Measurements from ENCODE around the gene ATP8A2. TPM values are rescaled to one million over a fixed set of nuclear protein-coding genes. Genes with fewer than 3 reads are reported as not detected.

The ATP8A2 gene
- polyA plus RNA-seq, 3 donors: 4.8 to 6.4 (median 5.8) TPM

DNA sequence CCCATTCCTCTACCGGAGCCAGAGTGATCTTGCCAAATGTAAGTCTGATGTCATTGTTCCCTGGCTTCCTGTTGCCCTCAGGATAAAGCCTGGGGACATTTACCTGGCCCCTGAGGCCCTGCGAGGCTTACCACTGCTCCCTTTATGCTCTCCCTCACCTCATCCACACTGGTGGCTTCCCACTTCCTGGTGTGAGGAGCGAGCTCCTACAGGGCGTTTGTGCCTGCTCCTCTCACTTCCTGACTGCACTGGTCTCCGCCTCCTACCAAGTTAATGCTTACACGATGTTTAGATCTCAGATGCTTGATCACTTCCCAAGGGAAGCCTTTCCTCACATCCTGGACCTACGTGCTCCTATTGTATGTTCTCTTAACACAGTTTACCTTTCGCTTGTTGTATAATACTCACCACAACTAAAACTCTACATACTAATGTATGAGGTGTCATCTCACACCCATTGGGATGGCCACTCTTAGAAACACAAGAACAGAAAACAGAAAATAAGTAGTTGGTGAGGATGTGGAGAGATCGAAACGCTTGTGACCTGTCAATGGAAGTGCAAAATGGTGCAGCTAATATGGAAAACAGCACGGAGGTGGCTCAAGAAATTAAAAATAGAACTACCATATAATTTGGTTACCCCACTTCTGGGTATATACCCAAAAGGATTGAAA is 502.4 kb downstream of the ATP8A2 start:
- no peak for DNase-seq (ENCODE audit: extremely low read depth in 1 of 11, low read depth in 9 of 11, low spot score in 4 of 11)

DNA sequence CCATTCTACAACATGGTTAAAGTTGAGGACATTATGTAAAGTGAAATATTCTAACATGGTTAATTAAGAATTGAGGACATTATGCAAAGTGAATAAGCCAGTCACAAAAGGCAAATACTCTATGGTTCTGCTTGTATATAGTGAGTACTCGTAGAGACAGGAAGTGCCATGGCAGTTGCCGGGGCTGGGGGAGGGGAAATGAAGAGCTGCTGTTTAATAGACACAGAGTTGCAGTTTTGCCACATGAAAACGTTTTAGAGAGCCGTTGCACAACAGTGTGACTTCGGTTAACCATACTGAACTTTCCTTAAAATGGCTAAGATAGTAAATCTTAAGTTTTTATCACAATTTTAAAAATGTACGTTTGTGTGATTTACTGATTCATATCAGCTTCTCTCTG is 503.1 kb downstream of the ATP8A2 start:
- DNase-seq (ENCODE audit: extremely low read depth in 1 of 11, low read depth in 9 of 11, low spot score in 4 of 11): no peak

- no peak for DNase-seq (ENCODE audit: extremely low read depth in 1 of 11, low read depth in 9 of 11, low spot score in 4 of 11)
These were observed 504.5 kb downstream of the ATP8A2 start for GRCh38 chr13:25876247-25876646.

DNA sequence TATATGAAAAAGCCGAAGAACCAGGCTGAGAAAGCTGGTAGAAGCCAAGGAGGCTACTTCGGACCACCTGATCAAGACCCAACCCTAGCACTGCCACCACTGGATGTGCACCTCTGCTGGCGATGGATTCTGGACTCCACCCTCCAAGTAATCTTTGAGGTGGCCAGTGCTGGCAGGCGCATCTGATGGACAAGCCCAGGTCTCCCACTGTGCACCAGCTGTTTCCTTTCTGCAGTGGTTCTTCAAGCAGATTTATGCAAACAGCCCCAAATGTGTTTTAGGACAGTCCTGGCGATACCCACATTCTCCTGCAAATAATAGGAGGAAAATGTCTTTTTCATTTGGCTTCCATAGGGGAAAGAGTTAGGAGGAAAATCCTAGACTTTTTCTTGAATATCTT is 507.7 kb downstream of the ATP8A2 start:
- no peak for DNase-seq (ENCODE audit: extremely low read depth in 1 of 11, low read depth in 9 of 11, low spot score in 4 of 11)

- DNase-seq (ENCODE audit: extremely low read depth in 1 of 11, low read depth in 9 of 11, low spot score in 4 of 11): no peak
These were observed 509.6 kb downstream of the ATP8A2 start for GRCh38 chr13:25881136-25881926.

GRCh38 chr13:25881971-25882451 is 510.2 kb downstream of the ATP8A2 start:
- peak in 8 of 11 donors; percentile 46 to 85 (median 74) for DNase-seq (ENCODE audit: extremely low read depth in 1 of 11, low read depth in 9 of 11, low spot score in 4 of 11)

- DNase-seq (ENCODE audit: extremely low read depth in 1 of 11, low read depth in 9 of 11, low spot score in 4 of 11): no peak
These were observed 510.9 kb downstream of the ATP8A2 start for GRCh38 chr13:25882466-25883357.

GRCh38 chr13:25885418-25885817 is 513.6 kb downstream of the ATP8A2 start:
- no peak for DNase-seq (ENCODE audit: extremely low read depth in 1 of 11, low read depth in 9 of 11, low spot score in 4 of 11)

GRCh38 chr13:25886438-25887214 is 514.9 kb downstream of the ATP8A2 start:
- DNase-seq (ENCODE audit: extremely low read depth in 1 of 11, low read depth in 9 of 11, low spot score in 4 of 11): no peak

- DNase-seq (ENCODE audit: extremely low read depth in 1 of 11, low read depth in 9 of 11, low spot score in 4 of 11): no peak
These were observed 516.3 kb downstream of the ATP8A2 start for GRCh38 chr13:25887962-25888655.

DNA sequence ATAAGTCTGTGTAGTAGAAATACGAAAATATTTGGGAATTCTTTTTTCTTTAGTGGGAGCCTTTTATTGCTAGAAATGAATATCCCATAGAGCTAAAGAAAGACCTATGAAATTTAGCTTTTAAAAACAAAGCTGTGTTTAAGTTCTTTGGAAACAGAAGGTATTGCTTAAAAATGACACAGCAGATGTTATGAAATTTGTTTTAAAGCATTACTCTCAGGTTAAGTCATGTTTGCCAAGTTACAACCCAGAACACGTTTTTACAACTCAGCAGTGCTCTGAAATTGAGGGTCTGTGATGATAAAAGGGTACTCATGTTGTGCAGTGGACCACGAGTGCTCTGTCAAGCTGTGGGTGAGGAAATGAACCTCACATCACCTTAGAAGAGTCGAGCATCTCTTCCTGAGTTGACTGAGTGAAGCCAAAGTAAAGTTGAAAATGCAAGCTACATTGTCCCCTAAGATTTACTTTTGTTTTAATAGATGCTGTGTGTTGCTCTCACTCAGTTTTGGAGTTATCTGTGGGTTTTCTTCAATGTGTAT is 519.0 kb downstream of the ATP8A2 start:
- DNase-seq (ENCODE audit: extremely low read depth in 1 of 11, low read depth in 9 of 11, low spot score in 4 of 11): no peak

DNA sequence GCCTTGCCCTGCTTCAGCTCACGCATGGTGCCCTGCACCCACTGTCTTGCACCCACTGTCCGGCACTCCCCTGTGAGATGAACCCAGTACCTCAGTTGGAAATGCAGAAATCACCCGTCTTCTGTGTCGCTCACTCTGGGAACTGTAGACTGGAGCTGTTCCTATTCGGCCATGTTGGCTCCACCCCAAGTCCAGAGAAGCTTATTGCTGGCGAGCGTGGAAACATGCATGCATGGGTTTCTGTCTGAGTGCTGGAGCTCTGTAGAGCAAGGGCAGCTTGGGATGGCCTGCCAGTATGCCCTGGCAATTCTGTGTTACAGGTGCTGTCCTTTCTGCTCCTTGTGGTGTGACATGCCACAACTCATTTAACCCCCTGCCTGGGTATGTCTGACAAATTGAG is 527.2 kb downstream of the ATP8A2 start:
- no peak for DNase-seq (ENCODE audit: extremely low read depth in 1 of 11, low read depth in 9 of 11, low spot score in 4 of 11)

DNA sequence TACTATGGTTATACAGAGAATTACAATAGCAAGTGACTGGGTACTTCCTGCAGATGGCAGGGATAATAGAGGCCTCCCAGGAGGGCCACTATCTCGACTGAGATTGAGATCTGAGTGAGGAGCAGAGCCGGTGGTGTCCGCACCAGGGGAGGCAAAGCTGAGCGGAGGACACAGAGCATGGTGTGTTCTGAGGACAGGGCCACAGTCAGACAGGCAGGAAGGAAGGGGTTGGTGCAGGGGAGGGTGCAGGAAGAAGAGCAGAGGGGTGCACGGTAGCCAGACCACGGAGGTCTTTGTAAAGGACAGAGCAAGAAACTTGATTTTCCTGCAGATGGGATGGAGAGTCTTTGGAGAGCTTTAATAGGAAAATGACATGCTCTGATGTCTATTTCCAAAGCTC is 527.7 kb downstream of the ATP8A2 start:
- no peak for DNase-seq (ENCODE audit: extremely low read depth in 1 of 11, low read depth in 9 of 11, low spot score in 4 of 11)

- no peak for DNase-seq (ENCODE audit: extremely low read depth in 1 of 11, low read depth in 9 of 11, low spot score in 4 of 11)
These were observed 528.2 kb downstream of the ATP8A2 start for GRCh38 chr13:25899952-25900351.

DNA sequence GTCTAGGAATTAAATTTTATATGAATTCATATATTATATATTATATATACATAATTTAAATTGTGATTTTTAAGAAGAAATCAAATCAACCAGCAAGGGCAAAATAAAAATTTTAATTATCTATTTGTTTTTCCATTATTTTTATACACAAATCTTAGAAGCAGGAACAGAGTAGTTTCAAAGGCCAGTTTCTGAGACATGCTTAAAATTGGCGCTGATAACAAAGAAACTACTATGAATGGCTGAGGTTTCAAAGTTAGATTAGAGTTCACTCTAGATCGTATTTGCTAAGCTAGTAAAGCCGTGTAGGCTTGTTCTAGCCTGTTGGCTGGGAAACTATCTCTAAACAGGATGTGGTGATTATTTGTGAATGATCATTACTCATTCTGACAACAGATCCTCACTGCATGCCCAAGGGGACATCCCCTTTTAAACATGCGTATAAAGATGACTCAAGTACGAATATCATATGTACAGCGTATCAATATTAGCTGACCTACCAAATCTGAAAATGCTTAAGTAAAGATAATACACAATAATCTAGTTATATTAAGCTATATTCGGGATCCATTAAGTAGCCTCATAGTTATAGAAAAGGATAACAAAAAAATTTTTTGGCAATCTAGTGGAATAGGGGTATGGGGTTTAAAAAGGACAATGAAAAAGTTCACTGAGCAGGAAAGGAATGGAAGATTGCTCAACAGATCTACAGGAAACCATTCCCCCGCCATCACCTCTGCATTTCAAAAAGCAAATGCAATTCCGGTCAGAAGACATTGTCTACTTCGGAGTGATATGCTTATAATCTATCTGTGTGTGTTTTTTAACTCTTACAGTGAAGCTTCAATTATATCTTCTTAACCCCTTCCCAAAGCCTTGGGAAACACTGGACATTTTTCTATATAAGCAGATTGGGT is 529.9 kb downstream of the ATP8A2 start:
- no peak for DNase-seq (ENCODE audit: extremely low read depth in 1 of 11, low read depth in 9 of 11, low spot score in 4 of 11)

DNA sequence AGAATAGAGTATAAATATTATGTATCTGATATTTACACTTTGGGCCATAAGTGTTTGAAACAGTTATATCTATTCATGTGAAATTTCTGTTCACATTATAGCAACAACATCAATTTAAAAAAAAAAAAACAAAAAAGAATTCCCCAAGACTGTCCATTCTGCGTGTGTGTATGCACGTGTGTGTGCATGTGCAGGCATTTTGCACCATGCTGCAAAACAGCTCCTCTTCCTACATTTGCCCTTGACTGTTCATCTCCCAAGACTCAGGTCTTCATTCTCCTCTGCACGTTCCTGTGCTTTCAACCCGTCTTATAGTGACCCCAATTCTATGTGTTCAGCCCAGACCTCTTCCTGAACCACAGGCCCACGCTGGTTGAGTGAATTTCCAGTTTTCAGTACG is 530.7 kb downstream of the ATP8A2 start:
- no peak for DNase-seq (ENCODE audit: extremely low read depth in 1 of 11, low read depth in 9 of 11, low spot score in 4 of 11)

- no peak for DNase-seq (ENCODE audit: extremely low read depth in 1 of 11, low read depth in 9 of 11, low spot score in 4 of 11)
These were observed 531.1 kb downstream of the ATP8A2 start for GRCh38 chr13:25902891-25903341.

Measured in renal cortex interstitium (tissue), 11 donors.